H1 (cell line): ENCODE measurements around the gene FGR. TPM values are rescaled to one million over a fixed set of nuclear protein-coding genes. Genes with fewer than 3 reads are reported as not detected.

Experiments
- CTCF ChIA-PET: fragments of 300-600 bp; sonication (Branson Sonifier 250); formaldehyde crosslinking; loops from one replicate; lab custom pipeline; 2021; ENCODE audit not compliant: partially characterized antibody; lab: Charles Lee
- POLR2A ChIA-PET: fragments of 300-600 bp; sonication (Branson Sonifier 250); formaldehyde crosslinking; loops from one replicate; lab custom pipeline; 2021; ENCODE audit warnings: inconsistent platforms; ENCODE audit not compliant: partially characterized antibody; lab: Charles Lee
- DNase-seq, 2 experiments: peaks; one replicate each; pipeline versions ENCODE4 v3.0.0 to v3.0.0-alpha.2; 2010 to 2022; ENCODE audit warnings: low spot score in 2 of 2, low read depth in 1 of 2, mixed read lengths in 1 of 2
- FAIRE-seq: peaks from 2 replicates; lab custom pipeline; 2011; peaks lifted over from hg19 to GRCh38; lab: Jason Lieb, UNC
- H2AFZ ChIP-seq: 2 replicates; pipeline ENCODE4 v1.8.1; 2012; ENCODE audit warnings: low read length, inconsistent platforms
- H2AK5ac ChIP-seq: 2 replicates; pipeline ENCODE4 v1.6.1; 2013; ENCODE audit warnings: low read depth, low read length
- H2BK120ac ChIP-seq: replicated peaks from 2 replicates; pipeline ENCODE3; 2013; ENCODE audit warnings: low read depth, low read length, inconsistent platforms
- H2BK12ac ChIP-seq: 2 replicates; pipeline ENCODE4 v1.6.1; 2013; ENCODE audit warnings: low read depth, low read length
- H2BK15ac ChIP-seq: 2 replicates; pipeline ENCODE4 v1.6.1; 2013; ENCODE audit warnings: low read length
- H2BK20ac ChIP-seq: 2 replicates; pipeline ENCODE4 v1.6.1; 2013; ENCODE audit warnings: low read length
- H2BK5ac ChIP-seq: 2 replicates; pipeline ENCODE4 v1.6.1; 2013; ENCODE audit warnings: low read depth, low read length
- H3K14ac ChIP-seq: 2 replicates; pipeline ENCODE4 v1.6.1; 2013; ENCODE audit warnings: inconsistent platforms; ENCODE audit not compliant: insufficient read length
- H3K18ac ChIP-seq: 2 replicates; pipeline ENCODE4 v1.6.1; 2013; ENCODE audit warnings: low read length; ENCODE audit errors: extremely low read depth
- H3K23ac ChIP-seq: 2 replicates; pipeline ENCODE4 v1.6.1; 2013; ENCODE audit warnings: inconsistent platforms; ENCODE audit not compliant: insufficient read length
- H3K23me2 ChIP-seq: 2 replicates; pipeline ENCODE4 v1.6.1; 2013; ENCODE audit warnings: low read depth, low read length
- H3K27ac ChIP-seq: 2 replicates; pipeline ENCODE4 v1.6.1; 2011; ENCODE audit warnings: low read depth, low read length, inconsistent platforms
- H3K27me3 ChIP-seq, 4 experiments: replicated peaks in 1 of 4; 1 replicate in 1 of 4; 2 replicates in 3 of 4; pipeline versions ENCODE4 v1.6.1 to v1.8.1; 2011 to 2013; ENCODE audit warnings: low read length in 3 of 4, mild to moderate bottlenecking in 3 of 4, inconsistent platforms in 2 of 4, mixed read lengths in 2 of 4, moderate library complexity in 1 of 4; ENCODE audit not compliant: control insufficient read depth in 3 of 4, insufficient read depth in 3 of 4; ENCODE audit errors: extremely low read depth in 1 of 4
- H3K36me3 ChIP-seq, 4 experiments: 2 replicates each; pipeline versions ENCODE4 v1.6.1 to v1.8.1; 2011 to 2013; ENCODE audit warnings: mild to moderate bottlenecking in 4 of 4, low read length in 3 of 4, moderate library complexity in 2 of 4, control low read depth in 1 of 4, inconsistent platforms in 1 of 4; ENCODE audit not compliant: insufficient read depth in 4 of 4, control insufficient read depth in 2 of 4
- H3K4ac ChIP-seq: replicated peaks from 2 replicates; pipeline ENCODE3; 2013; ENCODE audit warnings: low read length, low read depth, mixed read lengths, inconsistent platforms; ENCODE audit not compliant: insufficient read length
- H3K4me1 ChIP-seq, 4 experiments: replicated peaks in 1 of 4; 1 replicate in 1 of 4; 2 replicates in 3 of 4; pipeline versions ENCODE4 v1.6.1 to v1.8.1; 2011 to 2013; ENCODE audit warnings: low read length in 3 of 4, inconsistent platforms in 2 of 4, mixed read lengths in 1 of 4; ENCODE audit not compliant: insufficient read depth in 4 of 4, control insufficient read depth in 3 of 4
- H3K4me2 ChIP-seq, 2 experiments: 2 replicates each; pipeline versions ENCODE4 v1.6.1 to v1.8.1; 2011 to 2013; ENCODE audit warnings: low read depth in 2 of 2, low read length in 2 of 2, control low read depth in 1 of 2, inconsistent platforms in 1 of 2, mild to moderate bottlenecking in 1 of 2; ENCODE audit not compliant: insufficient read depth in 1 of 2
- H3K4me3 ChIP-seq, 4 experiments: fragments of 200-600, 300-600 bp in 1 of 4; sonication (generic), shearing (Covaris generic), sonication (Bioruptor Twin) in 1 of 4; 2 replicates each; pipeline versions ENCODE4 v1.5.1 to v1.8.1; 2011 to 2016; ENCODE audit warnings: low read length in 4 of 4, low read depth in 3 of 4, control low read depth in 2 of 4, inconsistent platforms in 2 of 4, mild to moderate bottlenecking in 2 of 4, mixed read lengths in 1 of 4, moderate library complexity in 1 of 4; ENCODE audit not compliant: insufficient read depth in 2 of 4; ENCODE audit errors: extremely low read depth in 1 of 4
- H3K56ac ChIP-seq: replicated peaks from 2 replicates; pipeline ENCODE3; 2013; ENCODE audit warnings: low read depth, mild to moderate bottlenecking, mixed read lengths, low read length, inconsistent platforms; ENCODE audit not compliant: insufficient read length
- H3K79me1 ChIP-seq: 2 replicates; pipeline ENCODE4 v1.6.1; 2013; ENCODE audit warnings: low read depth, low read length, control low read depth
- H3K79me2 ChIP-seq, 2 experiments: 2 replicates each; pipeline versions ENCODE4 v1.6.1 to v1.8.1; 2012 to 2013; ENCODE audit warnings: low read length in 2 of 2, mild to moderate bottlenecking in 2 of 2, inconsistent platforms in 1 of 2; ENCODE audit not compliant: insufficient read depth in 2 of 2, control insufficient read depth in 1 of 2
- H3K9ac ChIP-seq, 4 experiments: replicated peaks in 1 of 4; 1 replicate in 1 of 4; 2 replicates in 3 of 4; pipeline versions ENCODE4 v1.6.1 to v1.8.1; 2011 to 2013; ENCODE audit warnings: low read depth in 3 of 4, low read length in 3 of 4, control low read depth in 2 of 4, mild to moderate bottlenecking in 2 of 4, moderate library complexity in 2 of 4, inconsistent platforms in 1 of 4; ENCODE audit errors: extremely low read depth in 1 of 4
- H3K9me3 ChIP-seq, 2 experiments: 2 replicates each; pipeline versions ENCODE4 v1.6.1 to v1.8.1; 2012 to 2013; ENCODE audit warnings: mild to moderate bottlenecking in 2 of 2, moderate library complexity in 2 of 2, control low read depth in 1 of 2, inconsistent platforms in 1 of 2, low read depth in 1 of 2, low read length in 1 of 2, mixed read lengths in 1 of 2; ENCODE audit not compliant: insufficient read depth in 2 of 2
- H4K20me1 ChIP-seq, 2 experiments: replicated peaks in 1 of 2; 2 replicates each; pipeline versions ENCODE3 to v1.8.1; 2011 to 2013; ENCODE audit warnings: inconsistent platforms in 2 of 2, low read length in 2 of 2, mild to moderate bottlenecking in 1 of 2; ENCODE audit not compliant: insufficient read depth in 2 of 2, control insufficient read depth in 1 of 2
- H4K5ac ChIP-seq: 2 replicates; pipeline ENCODE4 v1.6.1; 2013; ENCODE audit warnings: low read length, low read depth, mixed read lengths, inconsistent platforms; ENCODE audit not compliant: insufficient read length
- H4K8ac ChIP-seq: 2 replicates; pipeline ENCODE4 v1.8.0; 2013; ENCODE audit warnings: mild to moderate bottlenecking, moderate library complexity, low read length, inconsistent platforms; ENCODE audit not compliant: insufficient read depth; ENCODE audit errors: extremely low read depth
- H4K91ac ChIP-seq: replicated peaks from 2 replicates; pipeline ENCODE3; 2013; ENCODE audit warnings: low read length, mixed read lengths, inconsistent platforms; ENCODE audit not compliant: insufficient read length
- KDM1A ChIP-seq: fragments of 200-600, 300-600 bp; sonication (generic); IDR thresholded peaks from 2 replicates; pipeline ENCODE4 v1.7.1; 2016; ENCODE audit warnings: mild to moderate bottlenecking, low read length, borderline replicate concordance
- MAFK ChIP-seq: IDR thresholded peaks from 2 replicates; pipeline ENCODE4 v1.6.1; 2012; ENCODE audit warnings: low read depth, mild to moderate bottlenecking, improper control_type of control experiment, low read length
- YY1 ChIP-seq: IDR thresholded peaks from 2 replicates; pipeline ENCODE4 v1.6.1; 2011; ENCODE audit warnings: low read depth, mild to moderate bottlenecking, low read length
- WGBS, 2 experiments: shearing (Covaris generic) in 1 of 2; methylation state at CpG; one replicate each; pipeline versions ENCODE4 v1.1.6 to v1.1.7; 2013 to 2015; ENCODE audit warnings: low lambda C conversion rate in 2 of 2, mixed read lengths in 2 of 2, inconsistent platforms in 1 of 2, low coverage in 1 of 2, missing lambda C conversion rate in 1 of 2; ENCODE audit not compliant: insufficient replicate concordance in 2 of 2, insufficient coverage in 1 of 2, insufficient read length in 1 of 2; ENCODE audit errors: extremely low coverage in 1 of 2, missing lambda C conversion rate in 1 of 2; 5-methylcytosine and 5-hydroxymethylcytosine counted together
- polyA plus RNA-seq, 7 experiments: library from polyadenylated mRNA; depleted of rRNA in 3 of 7; stranded (reverse) in 5 of 7; unstranded in 2 of 7; fragments of >200 nt in 5 of 7; fragments of 200-250 nt in 2 of 7; gene quantifications; 1 replicate in 5 of 7; 2 replicates in 1 of 7; 4 replicates in 1 of 7; pipeline versions ENCODE4 v1.2.1 to v1.2.3, GENCODE V29; 2011 to 2013; ENCODE audit warnings: missing spikeins in 2 of 7, mixed read lengths in 2 of 7
- total RNA-seq: library from RNA; stranded (reverse); fragmentation: NEBNext Ultra II Directional; extraction: Animal tissue kit (Norgen Biotek cat#: 25700); gene quantifications from 2 replicates; pipeline ENCODE4 v1.2.1, GENCODE V29; 2021

Gene FGR
- total and polyA plus RNA-seq, 2 of the 8 experiments (the other 6 are each of a cell fraction or from before 2014, with no cell fraction given): 0.22 to 0.95 TPM

- no peaks in the 10 kb centered on the region for H3K9me3 ChIP-seq
- no peak overlapping the region for H2BK15ac ChIP-seq
- H3K4me1 ChIP-seq: peaks cover 14 to 53% (median 38%) of the 10 kb centered on the region in 4 experiments
- TF ChIP-seq MAFK (no peak), YY1 (no peak), KDM1A (no peak)
- H3K4ac ChIP-seq: no peak overlapping the region
- no peak overlapping the region for H2AK5ac ChIP-seq
- H3K27me3 ChIP-seq: peaks cover 0 to 2% (median 0%) of the 10 kb centered on the region in 4 experiments; a peak in 1 of 7 replicates
- H3K18ac ChIP-seq: no peak overlapping the region
- H2BK12ac ChIP-seq: no peak overlapping the region
- H4K91ac ChIP-seq: no peak overlapping the region
- H3K9ac ChIP-seq: no peak overlapping the region
- H2BK5ac ChIP-seq: no peak overlapping the region; the same call in 1 of the 2 replicates
- WGBS, 2 experiments: 86% methylated on average over 4 of the region's 4 CpGs; no CpG with 5 or more reads in 1 of the 2 experiments
- no peak overlapping the region for H3K4me2 ChIP-seq
- H3K36me3 ChIP-seq: peaks cover 0 to 7% (median 0%) of the 10 kb centered on the region in 4 experiments; a peak in 1 of 8 replicates
- H3K56ac ChIP-seq: no peak overlapping the region
- CTCF ChIA-PET: interaction anchor here (1.5 to 37.8 kb wide), 5 partner anchors 10 to 197 kb away, joined by 3 to 1807 read pairs (median 5); no protein-coding TSS in a partner anchor
- no peak overlapping the region for H3K27ac ChIP-seq
- H3K79me1 ChIP-seq: peaks cover 44% of the 10 kb centered on the region
- no peak for DNase-seq
- peaks cover 0 to 76% of the 10 kb centered on the region in 2 experiments; a peak in 2 of 4 replicates for H3K79me2 ChIP-seq
- H4K5ac ChIP-seq: no peak overlapping the region
- H2BK20ac ChIP-seq: no peak overlapping the region; the same call in 1 of the 2 replicates
- FAIRE-seq: no peak
- H3K23ac ChIP-seq: no peak overlapping the region
- H2AFZ ChIP-seq: no peak overlapping the region
- H3K23me2 ChIP-seq: peaks cover 12% of the 10 kb centered on the region; the same call in 1 of the 2 replicates
- peaks cover 13 to 43% of the 10 kb centered on the region in 2 experiments for H4K20me1 ChIP-seq
- H4K8ac ChIP-seq: no peak overlapping the region
- POLR2A ChIA-PET: interaction anchor here (0.5 to 13.5 kb wide), 4 partner anchors 9 to 33 kb away, joined by 3 to 355 read pairs (median 14); no protein-coding TSS in a partner anchor
- no peak overlapping the region for H2BK120ac ChIP-seq
- H3K4me3 ChIP-seq: no peak overlapping the region
- no peak overlapping the region for H3K14ac ChIP-seq
Measured at GRCh38 chr1:27591622-27592021, 43.4 kb downstream of the FGR start.
